G401.6 (cell line): ENCODE results near the gene CHN2.

ENCODE experiments used
- FAIRE-seq: peaks from 2 replicates; lab custom pipeline; 2012; peaks lifted over from hg19 to GRCh38; lab: Jason Lieb, UNC

The CHN2 gene

GRCh38 chr7:29228289-29229011 lies 33.9 kb downstream of the CHN2 start:
- FAIRE-seq = no peak

GRCh38 chr7:29229066-29229465 lies 34.5 kb downstream of the CHN2 start:
- no peak for FAIRE-seq

DNA sequence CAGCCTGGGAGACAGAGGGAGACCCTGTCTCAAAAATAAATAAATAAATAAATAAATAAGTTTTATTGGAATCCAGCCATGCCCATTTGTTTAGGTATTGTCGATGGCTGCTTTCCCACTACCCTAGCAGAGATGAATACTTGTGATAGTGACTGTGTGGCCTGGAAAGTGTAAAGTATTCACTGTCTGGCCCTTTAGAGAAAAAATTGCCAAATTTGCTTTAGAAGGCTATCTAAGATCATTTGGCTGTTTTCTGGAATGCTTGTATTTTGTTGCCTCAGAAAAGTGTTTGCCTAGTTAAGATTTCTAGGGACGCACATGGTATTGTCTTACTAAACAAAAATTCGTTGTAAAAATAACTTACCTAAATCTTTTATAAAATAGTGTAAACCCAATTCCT lies 35.4 kb downstream of the CHN2 start:
- FAIRE-seq = no peak

DNA sequence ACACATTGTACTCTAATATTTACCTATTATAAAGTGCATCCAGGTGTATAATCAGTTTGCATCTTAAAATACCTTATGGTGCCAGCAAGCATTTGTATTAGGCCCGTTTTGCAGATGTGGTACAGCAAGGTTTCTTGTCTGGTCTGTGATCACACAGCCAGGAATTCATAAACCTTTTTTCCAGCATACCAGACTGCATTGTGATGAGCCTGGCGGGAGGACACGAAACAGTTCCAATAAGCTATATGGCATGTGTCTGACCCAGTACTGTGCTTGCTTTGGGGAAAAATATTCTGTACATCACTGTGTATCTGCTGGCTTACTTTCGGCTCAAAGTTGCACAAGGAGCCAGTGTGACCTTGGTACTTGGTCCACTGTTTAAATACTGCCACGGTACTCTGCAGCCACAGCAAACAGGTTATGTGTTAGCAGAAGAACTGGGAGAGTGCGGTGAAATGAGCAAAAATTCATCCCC lies 36.3 kb downstream of the CHN2 start:
- no peak for FAIRE-seq

GRCh38 chr7:29231671-29232232 lies 37.2 kb downstream of the CHN2 start:
- FAIRE-seq = no peak

GRCh38 chr7:29234438-29234837 lies 39.9 kb downstream of the CHN2 start:
- no peak for FAIRE-seq

GRCh38 chr7:29236071-29236580 lies 41.6 kb downstream of the CHN2 start:
- FAIRE-seq = no peak

GRCh38 chr7:29236649-29237048 lies 42.1 kb downstream of the CHN2 start:
- FAIRE-seq = no peak

DNA sequence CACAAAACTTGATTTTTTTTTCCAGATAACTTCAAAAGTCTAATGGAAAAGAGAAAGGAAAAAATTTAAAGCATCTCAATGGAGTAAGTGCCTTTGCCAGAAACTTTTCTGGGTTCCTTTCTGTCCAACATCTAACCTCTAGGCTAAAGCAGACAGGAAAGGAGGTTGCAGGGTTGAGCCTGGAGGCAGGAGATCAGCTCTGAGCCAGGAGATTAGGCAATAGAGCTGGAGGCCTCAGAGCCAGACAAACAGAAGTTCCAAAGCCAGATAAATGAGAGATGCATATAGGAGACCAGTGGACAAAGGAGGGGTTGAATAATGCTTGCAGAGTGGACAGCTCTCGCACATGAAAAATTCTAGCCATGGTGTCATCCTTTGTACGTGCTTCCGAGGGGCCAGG lies 42.9 kb downstream of the CHN2 start:
- no peak for FAIRE-seq

GRCh38 chr7:29239638-29240037 lies 45.1 kb downstream of the CHN2 start:
- FAIRE-seq = no peak

- FAIRE-seq = no peak
Measured at GRCh38 chr7:29242265-29242664, 47.7 kb downstream of the CHN2 start.

GRCh38 chr7:29243910-29244655 lies 49.5 kb downstream of the CHN2 start:
- FAIRE-seq = no peak

- FAIRE-seq = no peak
Measured at GRCh38 chr7:29247224-29247962, 52.8 kb downstream of the CHN2 start.

- FAIRE-seq = no peak
Measured at GRCh38 chr7:29247963-29248236, 53.3 kb downstream of the CHN2 start.

- FAIRE-seq = no peak
Measured at GRCh38 chr7:29248713-29249382, 54.3 kb downstream of the CHN2 start.

GRCh38 chr7:29249383-29249750 lies 54.8 kb downstream of the CHN2 start:
- no peak for FAIRE-seq

DNA sequence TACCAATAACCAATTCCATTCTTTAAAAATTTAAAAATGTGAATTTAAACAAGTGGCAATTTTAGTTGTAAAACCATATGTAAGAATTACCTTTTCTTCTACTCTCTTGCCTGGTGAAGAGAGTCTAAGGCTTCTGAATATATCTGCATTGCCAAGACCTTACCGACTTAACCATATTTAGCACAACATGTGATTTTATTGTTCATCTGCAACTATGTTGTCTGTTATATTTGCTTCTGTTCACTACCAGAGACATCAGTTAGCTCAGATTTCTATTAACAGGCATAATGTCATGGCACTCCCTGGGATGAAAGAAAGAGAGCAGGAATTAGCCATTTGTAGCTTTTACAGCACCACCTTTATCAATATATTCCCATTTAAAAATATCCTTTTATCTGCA lies 55.3 kb downstream of the CHN2 start:
- no peak for FAIRE-seq

DNA sequence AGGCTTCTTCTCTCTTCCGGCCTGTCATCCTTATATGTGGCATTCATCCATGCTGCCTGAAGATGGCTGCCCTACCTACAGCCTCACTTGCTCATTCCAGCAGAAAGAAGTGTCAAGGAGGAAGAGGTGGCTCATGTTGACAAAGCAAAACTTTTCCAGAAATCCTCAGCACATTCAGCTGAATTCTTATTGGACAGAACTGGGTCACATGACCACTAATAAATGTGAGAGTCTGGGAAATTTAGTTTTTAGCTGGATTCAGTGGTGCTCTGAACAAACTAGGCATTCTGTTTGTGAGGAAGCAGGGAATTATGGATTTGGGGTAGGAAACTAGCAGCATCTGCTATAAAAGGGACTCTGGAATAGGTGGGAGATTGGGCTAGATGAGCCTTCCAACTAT lies 58.6 kb downstream of the CHN2 start:
- no peak for FAIRE-seq

- FAIRE-seq = no peak
Measured at GRCh38 chr7:29254591-29254990, 60.0 kb downstream of the CHN2 start.

GRCh38 chr7:29255199-29255878 lies 60.8 kb downstream of the CHN2 start:
- no peak for FAIRE-seq

- FAIRE-seq = no peak
Measured at GRCh38 chr7:29255906-29256692, 61.5 kb downstream of the CHN2 start.
